CD4-positive, alpha-beta T cell treated with Interleukin-6 for 4 hours (primary cell): ENCODE data around the gene SCAMP3.
"Not testable (repeated sequence)": the region's sequence is repeated elsewhere in the genome, so short reads cannot be mapped to it uniquely, and the experiment has no call there.

Experiments
- DNase-seq: peaks from one replicate; pipeline ENCODE4 v3.0.0-alpha.2; 2020; ENCODE audit warnings: mixed read lengths

The SCAMP3 gene

GRCh38 chr1:155254228-155254713 lies 7.9 kb downstream of the SCAMP3 start:
- DNase-seq = no peak

- no peak for DNase-seq
Observed at GRCh38 chr1:155253797-155254196, 8.4 kb downstream of the SCAMP3 start.

DNA sequence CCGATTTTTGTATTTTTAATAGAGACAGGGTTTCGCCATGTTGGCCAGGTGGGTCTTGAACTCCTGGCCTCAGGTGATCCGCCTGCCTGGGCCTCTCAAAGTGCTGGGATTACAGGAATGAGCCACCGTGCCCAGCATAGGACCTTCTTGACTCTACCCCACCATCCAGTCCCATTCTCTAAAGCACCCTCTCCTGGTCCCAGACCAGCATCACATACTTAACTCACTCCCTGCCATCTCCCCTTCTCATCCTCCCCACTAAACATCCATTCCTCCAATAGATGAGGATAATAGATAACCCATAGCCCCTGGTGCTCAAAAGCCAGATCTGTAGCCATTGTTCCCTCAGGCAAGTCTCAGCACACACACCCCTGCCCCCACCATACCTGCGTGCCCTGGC lies 9.0 kb downstream of the SCAMP3 start:
- DNase-seq = no peak

GRCh38 chr1:155251566-155251965 lies 10.6 kb downstream of the SCAMP3 start:
- DNase-seq = no peak

DNA sequence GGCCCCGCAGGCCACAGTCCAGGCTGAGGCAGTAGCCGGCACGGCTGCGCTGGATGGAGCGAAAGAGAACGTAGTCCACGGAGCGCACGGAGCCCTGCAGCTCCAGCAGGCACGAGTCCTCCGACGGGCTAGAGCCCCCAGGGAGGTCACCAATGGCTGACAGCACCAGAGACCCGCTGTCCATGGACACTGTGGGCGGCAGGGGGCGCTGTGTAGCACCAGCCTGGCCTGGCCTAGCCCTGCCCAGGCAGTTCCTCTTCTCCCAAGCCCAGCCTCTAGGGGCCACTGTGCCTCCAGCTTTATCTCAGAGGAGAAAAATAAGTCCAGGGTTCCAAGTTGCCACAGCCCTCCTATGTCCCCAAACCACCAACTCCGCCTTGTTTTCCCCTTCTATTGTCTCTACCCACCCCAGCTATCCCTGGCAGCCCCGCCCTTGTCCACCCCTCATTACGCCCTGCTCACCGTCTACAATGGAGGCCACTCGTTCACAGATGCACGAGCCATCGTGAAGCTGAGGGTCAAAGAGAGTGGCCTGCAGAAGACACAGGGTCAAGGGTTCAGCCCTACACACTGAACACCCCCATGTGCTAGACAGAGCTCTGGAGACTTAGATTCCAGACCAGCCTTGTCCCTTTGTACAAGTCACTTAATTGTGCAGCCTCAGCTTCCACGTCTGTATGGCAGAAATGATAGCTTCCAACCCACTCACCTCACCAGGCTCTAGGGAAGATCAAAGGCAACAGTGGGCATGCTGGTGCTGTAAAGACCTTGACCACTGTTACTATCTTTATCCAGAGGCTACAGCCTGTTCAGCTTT lies 11.3 kb downstream of the SCAMP3 start:
- peak; percentile 97 for DNase-seq

GRCh38 chr1:155250246-155250632 lies 11.9 kb downstream of the SCAMP3 start:
- DNase-seq = peak; percentile 18

- DNase-seq = no peak
Observed at GRCh38 chr1:155247667-155248553, 14.2 kb downstream of the SCAMP3 start.

DNA sequence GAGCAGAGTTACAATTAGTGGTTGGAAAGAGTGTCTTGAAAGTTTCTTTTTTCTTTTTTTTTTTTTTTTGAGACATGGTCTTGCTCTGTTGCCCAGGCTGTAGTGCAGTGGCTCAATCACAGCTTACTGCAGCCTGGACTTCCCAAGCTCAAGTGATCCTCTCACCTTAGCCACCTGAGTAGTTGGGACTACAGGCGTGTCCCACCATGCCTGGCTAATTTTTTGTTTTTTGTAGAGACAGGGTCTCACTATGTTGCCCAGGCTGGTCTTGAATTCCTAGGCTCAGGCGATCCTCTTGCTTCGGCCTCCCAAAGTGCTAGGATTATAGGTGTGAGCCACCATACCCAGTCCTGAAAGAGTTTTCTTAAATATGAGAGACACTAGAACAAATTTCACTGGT lies 15.4 kb downstream of the SCAMP3 start:
- not testable (repeated sequence) for DNase-seq

DNA sequence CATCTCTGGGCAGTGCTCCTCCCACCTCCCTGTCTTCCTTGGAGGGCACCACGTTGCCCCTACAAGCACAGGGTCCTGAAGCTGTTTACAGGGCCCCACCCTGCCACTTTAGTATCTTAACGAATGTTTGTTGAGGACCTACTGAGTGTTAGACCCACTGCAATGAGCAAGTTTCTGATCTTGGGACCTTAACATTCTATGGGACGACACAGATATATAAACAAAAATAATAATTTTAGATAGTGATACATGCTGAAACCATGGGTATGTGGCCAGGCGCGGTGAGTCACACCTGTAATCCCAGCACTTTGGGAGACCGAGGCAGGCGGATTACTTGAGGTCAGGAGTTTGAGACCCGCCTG lies 17.0 kb downstream of the SCAMP3 start:
- no peak for DNase-seq

DNA sequence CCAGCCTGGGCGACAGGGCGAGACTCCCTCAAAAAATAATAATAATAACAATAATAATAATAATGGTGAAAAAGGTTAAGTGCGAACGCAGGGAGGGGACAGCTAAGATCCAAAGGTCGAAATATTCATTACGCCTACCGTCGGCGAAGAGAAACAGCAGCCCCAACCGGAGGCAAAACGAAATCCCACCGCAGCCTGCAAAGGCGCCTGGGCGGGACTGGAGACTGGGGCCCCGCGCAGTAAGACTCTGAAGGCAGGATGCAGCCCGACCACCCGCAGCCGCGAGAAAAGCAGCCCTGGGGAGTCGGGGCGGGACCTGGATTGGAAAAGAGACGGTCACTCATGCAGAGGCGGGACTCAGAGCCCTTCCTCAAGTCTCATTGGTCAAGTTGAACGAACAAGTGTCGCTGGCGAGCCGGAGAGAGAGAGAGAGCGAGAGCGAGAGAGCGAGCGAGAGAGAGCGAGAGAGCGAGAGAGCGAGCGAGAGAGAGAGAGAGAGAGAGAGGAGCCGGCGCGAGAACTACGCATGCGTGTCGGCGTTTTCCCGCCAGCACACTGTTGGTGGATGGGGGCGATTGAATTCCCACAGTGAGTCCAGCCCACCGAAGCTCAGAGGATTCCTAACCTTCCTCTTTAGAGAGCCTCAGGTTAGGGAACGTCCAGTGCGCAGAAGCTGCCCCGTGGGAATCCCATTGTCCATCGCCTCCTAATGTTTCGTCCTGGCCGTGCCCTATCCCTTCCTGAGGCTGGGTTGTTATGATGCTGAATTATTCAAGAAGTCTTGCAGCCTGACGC lies 17.6 kb downstream of the SCAMP3 start:
- DNase-seq = peak; percentile 96

DNA sequence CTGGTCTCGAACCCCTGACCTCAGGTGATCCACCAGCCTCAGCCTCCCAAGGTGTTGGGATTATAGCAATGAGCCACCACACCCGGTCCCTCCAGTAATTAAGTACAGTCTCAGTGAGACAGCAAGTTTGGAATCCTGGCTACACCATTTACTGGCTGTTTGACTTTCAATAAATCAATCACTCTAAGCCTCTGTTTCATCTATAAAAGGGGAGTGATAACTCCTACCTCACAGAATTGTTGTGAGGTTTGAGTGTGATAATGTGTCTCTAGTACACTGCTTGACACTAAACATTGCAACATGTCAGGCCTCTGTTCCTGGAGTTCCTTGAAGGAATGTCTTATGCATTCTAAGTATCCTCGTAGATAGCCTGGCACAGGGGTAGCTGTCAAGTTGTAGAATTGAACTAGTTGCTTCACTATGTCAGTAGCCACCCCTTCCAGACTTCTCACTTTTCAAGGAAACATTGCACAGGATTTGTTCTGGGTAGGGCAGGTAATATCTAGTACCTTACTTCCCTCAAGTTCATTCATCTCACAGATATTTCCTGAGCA lies 19.3 kb downstream of the SCAMP3 start:
- DNase-seq = no peak

GRCh38 chr1:155241841-155242264 lies 20.3 kb downstream of the SCAMP3 start:
- no peak for DNase-seq

DNA sequence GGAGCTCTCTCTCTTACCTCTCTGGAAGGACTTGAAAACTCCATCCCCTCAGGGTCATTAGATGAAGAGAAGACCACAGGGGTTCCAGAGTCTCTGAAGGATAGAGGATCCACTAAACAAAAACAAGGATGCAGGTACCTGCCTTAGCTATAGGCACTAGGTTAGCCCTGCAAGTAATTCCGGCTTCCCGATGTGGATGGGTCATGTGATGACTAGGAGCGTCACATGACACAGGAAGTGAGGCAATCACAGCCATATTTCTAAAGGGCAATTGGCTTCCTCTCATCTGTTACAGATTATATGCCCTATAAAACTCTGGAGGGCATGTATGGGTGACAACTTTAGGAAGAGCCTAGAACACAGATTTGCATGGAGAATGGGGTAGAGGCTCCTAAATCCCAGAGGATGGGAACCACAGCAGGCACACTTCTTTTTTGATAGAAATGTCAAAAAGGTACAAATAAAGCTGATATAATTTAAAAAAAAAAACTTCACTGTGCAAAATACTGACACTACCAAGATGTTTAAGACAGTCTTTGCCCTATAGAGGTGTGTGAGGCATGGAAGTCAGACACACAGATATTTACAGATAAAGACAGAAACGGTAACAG lies 21.0 kb downstream of the SCAMP3 start:
- DNase-seq = peak; percentile 75

DNA sequence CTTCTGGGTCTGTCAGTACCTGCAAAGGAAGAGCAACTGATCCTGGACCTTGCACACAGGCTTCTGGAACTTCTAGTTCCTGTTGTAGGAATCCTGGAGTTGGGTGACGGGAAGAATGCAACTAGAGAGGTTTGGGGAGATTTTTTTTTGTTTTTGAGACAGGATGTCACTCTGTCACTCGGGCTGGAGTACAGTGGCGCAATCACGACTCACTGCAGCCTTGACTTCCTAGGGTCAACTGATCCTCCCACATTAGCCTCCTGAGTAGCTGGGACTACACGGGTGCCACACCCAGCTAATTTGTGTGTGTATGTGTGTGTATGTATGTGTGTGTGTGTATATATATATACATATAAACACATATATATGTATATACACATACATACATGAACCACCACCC lies 25.7 kb downstream of the SCAMP3 start:
- DNase-seq = no peak

- not testable (repeated sequence) for DNase-seq
Observed at GRCh38 chr1:155235375-155235774, 26.8 kb downstream of the SCAMP3 start.

DNA sequence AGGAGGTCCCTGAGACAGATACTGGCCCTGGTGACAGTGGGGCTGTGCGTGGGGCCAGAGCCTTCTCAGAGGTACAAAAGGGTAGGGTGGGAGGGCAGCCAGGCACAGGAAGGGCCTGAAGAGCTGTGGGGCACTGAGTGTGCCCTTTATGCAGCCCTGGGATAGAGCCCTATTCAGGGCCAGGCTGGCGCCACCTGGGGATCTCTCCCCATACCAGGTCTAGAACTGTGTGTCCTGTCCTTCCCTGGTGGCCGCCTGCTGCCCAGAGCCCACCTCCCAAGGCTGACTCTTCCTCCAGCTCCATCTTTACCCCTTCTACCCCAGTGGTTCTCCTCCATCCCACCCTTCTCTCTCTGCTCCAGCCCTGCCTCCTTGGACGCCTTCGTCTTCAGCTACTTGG lies 28.7 kb downstream of the SCAMP3 start:
- DNase-seq = not testable (repeated sequence)

- DNase-seq = not testable (repeated sequence)
Observed at GRCh38 chr1:155232001-155232978, 29.9 kb downstream of the SCAMP3 start.

DNA sequence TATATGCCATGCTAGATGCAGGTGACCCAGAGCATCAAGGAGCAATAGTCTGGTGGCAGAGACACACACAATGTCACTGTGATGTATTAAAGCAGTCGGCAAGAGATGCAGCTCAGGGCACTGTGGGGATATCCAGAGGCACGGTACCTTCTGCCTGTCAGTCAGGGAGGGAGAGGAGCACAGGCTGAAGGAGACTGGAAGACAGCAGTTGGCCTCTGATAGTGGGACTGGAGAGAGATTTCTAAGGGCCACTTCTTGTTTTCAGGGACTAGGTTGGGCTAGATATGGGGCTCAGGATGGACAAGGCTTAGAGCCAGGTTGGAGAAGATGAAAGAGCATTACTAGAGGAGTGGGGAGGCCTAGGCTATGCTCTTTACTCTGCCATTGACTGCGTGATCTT lies 30.9 kb downstream of the SCAMP3 start:
- not testable (repeated sequence) for DNase-seq

GRCh38 chr1:155228096-155228427 lies 34.1 kb downstream of the SCAMP3 start:
- DNase-seq = no peak

DNA sequence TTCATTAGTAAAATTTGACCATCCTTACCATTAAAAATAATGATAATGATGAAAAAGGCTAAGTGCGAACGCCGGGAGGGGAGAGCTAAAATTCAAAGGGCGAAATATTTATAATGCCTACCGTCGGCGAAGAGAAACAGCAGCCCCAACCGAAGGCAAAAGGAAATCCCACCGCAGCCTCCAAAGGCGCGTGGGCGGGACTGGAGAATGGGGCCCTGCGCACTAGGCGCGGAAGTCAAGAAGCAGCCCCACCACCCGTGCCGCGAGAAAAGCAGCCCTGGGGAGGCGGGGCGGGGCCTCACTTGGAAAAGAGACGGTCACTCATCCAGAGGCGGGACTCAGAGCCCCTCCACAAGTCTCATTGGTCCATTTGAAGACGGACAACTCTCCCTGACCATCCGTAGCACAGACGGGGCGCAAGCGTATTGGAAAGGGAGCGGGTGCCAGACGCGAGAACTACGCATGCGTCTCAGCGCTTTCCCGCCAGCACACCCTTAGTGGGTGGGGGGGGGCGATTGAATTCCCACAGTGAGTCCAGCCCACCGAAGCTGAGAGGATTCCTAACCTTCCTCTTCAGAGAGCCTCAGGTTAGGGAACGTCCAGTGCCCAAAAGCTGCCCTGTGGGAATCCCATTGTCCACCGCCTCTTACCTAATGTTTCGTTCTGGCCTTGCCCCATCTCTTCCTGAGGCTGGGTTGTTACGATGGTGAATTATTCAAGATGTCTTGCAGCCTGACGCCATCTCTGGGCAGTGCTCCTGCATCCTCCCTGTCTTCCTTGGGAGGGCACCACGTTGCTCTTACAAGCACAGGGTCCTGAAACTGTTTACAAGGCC lies 34.7 kb downstream of the SCAMP3 start:
- DNase-seq = peak; percentile 99
